Neural progenitor cell (in vitro differentiated cells): ENCODE data around the gene MRPS15. TPM values are rescaled to one million over a fixed set of nuclear protein-coding genes. Genes with fewer than 3 reads are reported as not detected.

ENCODE experiments used
- DNase-seq: peaks from one replicate; pipeline ENCODE4 v3.0.0-alpha.2; 2016; ENCODE audit warnings: low spot score
- H2AFZ ChIP-seq: fragments of 200-600 bp; sonication (generic); replicated peaks from 2 replicates; pipeline ENCODE4 v1.6.1; 2016; ENCODE audit warnings: antibody characterized with exemption
- H3F3A ChIP-seq: fragments of 200-600 bp; sonication (generic); 2 replicates; pipeline ENCODE4 v1.6.1; 2016; ENCODE audit warnings: antibody characterized with exemption, low read depth
- H3K27ac ChIP-seq: fragments of 200-600 bp; sonication (generic); 2 replicates; pipeline ENCODE4 v1.5.1; 2016; ENCODE audit warnings: mild to moderate bottlenecking
- H3K27me3 ChIP-seq: fragments of 200-600 bp; sonication (generic); 2 replicates; pipeline ENCODE4 v1.6.1; 2016; ENCODE audit warnings: mild to moderate bottlenecking, moderate library complexity
- H3K36me3 ChIP-seq: fragments of 200-600 bp; sonication (generic); 2 replicates; pipeline ENCODE4 v1.5.1; 2016
- H3K4me1 ChIP-seq: fragments of 200-600 bp; sonication (generic); 2 replicates; pipeline ENCODE4 v1.6.1; 2016; ENCODE audit warnings: mixed run types
- H3K4me2 ChIP-seq: fragments of 200-600 bp; sonication (generic); 2 replicates; pipeline ENCODE4 v1.6.1; 2016
- H3K4me3 ChIP-seq: fragments of 200-600 bp; sonication (generic); 2 replicates; pipeline ENCODE4 v1.5.1; 2016
- H3K79me2 ChIP-seq: fragments of 200-600 bp; sonication (generic); 2 replicates; pipeline ENCODE4 v1.6.1; 2016; ENCODE audit warnings: low read depth
- H3K9ac ChIP-seq: fragments of 200-600 bp; sonication (generic); 2 replicates; pipeline ENCODE4 v1.6.1; 2016
- H3K9me3 ChIP-seq: fragments of 200-600 bp; sonication (generic); 2 replicates; pipeline ENCODE4 v1.5.1; 2016; ENCODE audit warnings: low read depth
- H4K20me1 ChIP-seq: fragments of 200-600 bp; sonication (generic); 2 replicates; pipeline ENCODE4 v1.6.1; 2016; ENCODE audit warnings: low read depth
- H3K27ac Mint-ChIP-seq: 3 replicates; pipeline ENCODE4 v1.8.0; 2021; ENCODE audit warnings: mixed read lengths
- H3K27me3 Mint-ChIP-seq: 2 replicates; pipeline ENCODE4 v1.8.0; 2022; ENCODE audit warnings: low read depth, mild to moderate bottlenecking, inconsistent platforms, moderate library complexity, mixed read lengths; ENCODE audit not compliant: insufficient read depth
- H3K36me3 Mint-ChIP-seq: 3 replicates; pipeline ENCODE4 v1.8.0; 2021; ENCODE audit warnings: mixed read lengths
- H3K4me1 Mint-ChIP-seq: 3 replicates; pipeline ENCODE4 v1.8.0; 2021; ENCODE audit warnings: mixed read lengths
- H3K4me3 Mint-ChIP-seq: 3 replicates; pipeline ENCODE4 v1.8.0; 2021; ENCODE audit warnings: mild to moderate bottlenecking, moderate library complexity, mixed read lengths
- H3K9me3 Mint-ChIP-seq: 3 replicates; pipeline ENCODE4 v1.8.0; 2020; ENCODE audit warnings: mixed read lengths
- EZH2 ChIP-seq: fragments of 200-600 bp; sonication (generic); IDR thresholded peaks from 2 replicates; pipeline ENCODE4 v1.6.1; 2017; ENCODE audit warnings: antibody characterized with exemption, mild to moderate bottlenecking, moderate library complexity
- EZH2phosphoT487 ChIP-seq: fragments of 200-600 bp; sonication (generic); IDR thresholded peaks from 2 replicates; pipeline ENCODE4 v1.6.1; 2017; ENCODE audit warnings: antibody characterized with exemption
- total RNA-seq: library from RNA; depleted of rRNA; stranded (reverse); fragments of >200 nt; gene quantifications from 2 replicates; pipeline ENCODE4 v1.2.3, GENCODE V29; 2015; ENCODE audit warnings: low replicate concordance
- TF ChIP-seq, protein P1 (sequence below): fragments of 200-600 bp; sonication (generic); IDR thresholded peaks from 2 replicates; pipeline ENCODE4 v1.5.1; 2017; ENCODE audit warnings: antibody characterized with exemption, mild to moderate bottlenecking

Gene MRPS15
- total RNA-seq, 1 donor from 2014 or later: 109 TPM

DNA sequence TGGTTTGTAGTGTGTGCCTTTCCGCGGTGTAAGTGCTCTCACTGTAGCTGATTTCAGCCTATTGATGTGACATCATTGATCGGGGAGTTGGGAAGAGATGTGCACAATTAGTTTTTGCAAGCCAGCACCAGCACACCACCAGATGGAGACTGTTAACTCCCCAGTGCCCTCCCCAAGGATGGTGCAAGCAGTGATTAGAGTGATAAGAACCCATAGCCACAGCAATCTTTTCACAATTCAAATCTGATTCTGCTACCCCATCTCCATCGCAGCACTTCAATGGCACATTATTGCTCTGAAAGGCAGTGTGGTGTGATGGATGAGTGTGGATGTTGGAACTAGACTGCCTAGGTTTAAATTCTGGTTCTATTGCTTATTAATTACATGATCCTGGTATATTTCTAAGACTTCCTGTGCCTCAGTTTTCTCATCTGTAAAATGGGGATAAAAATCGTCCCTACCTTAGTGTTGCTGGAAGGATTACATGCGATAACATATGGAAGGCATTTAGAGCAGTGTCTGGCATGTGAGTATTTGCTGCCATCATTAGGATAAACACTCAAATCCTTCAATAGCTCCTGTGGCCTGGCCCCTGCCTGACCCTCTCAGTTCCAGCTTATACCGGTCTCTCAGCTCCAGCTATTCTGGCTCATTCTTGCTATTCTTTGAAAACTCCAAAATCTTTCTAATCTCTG lies 11.9 kb upstream of the MRPS15 start:
- H3K36me3 Mint-ChIP-seq: no peaks in the 10 kb centered on the region
- no peaks in the 10 kb centered on the region for H3K27me3 ChIP-seq
- no peak overlapping the region for H3K9ac ChIP-seq
- peaks cover 3% of the 10 kb centered on the region for H3K27me3 Mint-ChIP-seq
- H3K36me3 ChIP-seq: no peaks in the 10 kb centered on the region
- H2AFZ ChIP-seq: no peak overlapping the region
- peaks cover 9% of the 10 kb centered on the region for H3K4me1 ChIP-seq
- no peak for DNase-seq
- no peaks in the 10 kb centered on the region for H4K20me1 ChIP-seq
- H3K27ac ChIP-seq: no peak overlapping the region
- no peak overlapping the region for H3K4me2 ChIP-seq
- no peaks in the 10 kb centered on the region for H3K9me3 ChIP-seq
- H3F3A ChIP-seq: no peaks in the 10 kb centered on the region
- H3K27ac Mint-ChIP-seq: peak overlapping the region; percentile 3
- H3K4me1 Mint-ChIP-seq: peaks cover 13% of the 10 kb centered on the region
- no peak overlapping the region for H3K4me3 Mint-ChIP-seq
- H3K4me3 ChIP-seq: no peak overlapping the region
- TF ChIP-seq EZH2 (no peak), EZH2phosphoT487 (no peak)
- TF ChIP-seq, protein P1, sequence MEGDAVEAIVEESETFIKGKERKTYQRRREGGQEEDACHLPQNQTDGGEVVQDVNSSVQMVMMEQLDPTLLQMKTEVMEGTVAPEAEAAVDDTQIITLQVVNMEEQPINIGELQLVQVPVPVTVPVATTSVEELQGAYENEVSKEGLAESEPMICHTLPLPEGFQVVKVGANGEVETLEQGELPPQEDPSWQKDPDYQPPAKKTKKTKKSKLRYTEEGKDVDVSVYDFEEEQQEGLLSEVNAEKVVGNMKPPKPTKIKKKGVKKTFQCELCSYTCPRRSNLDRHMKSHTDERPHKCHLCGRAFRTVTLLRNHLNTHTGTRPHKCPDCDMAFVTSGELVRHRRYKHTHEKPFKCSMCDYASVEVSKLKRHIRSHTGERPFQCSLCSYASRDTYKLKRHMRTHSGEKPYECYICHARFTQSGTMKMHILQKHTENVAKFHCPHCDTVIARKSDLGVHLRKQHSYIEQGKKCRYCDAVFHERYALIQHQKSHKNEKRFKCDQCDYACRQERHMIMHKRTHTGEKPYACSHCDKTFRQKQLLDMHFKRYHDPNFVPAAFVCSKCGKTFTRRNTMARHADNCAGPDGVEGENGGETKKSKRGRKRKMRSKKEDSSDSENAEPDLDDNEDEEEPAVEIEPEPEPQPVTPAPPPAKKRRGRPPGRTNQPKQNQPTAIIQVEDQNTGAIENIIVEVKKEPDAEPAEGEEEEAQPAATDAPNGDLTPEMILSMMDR: no peak
- H3K9me3 Mint-ChIP-seq: no peaks in the 10 kb centered on the region
- H3K79me2 ChIP-seq: no peaks in the 10 kb centered on the region

DNA sequence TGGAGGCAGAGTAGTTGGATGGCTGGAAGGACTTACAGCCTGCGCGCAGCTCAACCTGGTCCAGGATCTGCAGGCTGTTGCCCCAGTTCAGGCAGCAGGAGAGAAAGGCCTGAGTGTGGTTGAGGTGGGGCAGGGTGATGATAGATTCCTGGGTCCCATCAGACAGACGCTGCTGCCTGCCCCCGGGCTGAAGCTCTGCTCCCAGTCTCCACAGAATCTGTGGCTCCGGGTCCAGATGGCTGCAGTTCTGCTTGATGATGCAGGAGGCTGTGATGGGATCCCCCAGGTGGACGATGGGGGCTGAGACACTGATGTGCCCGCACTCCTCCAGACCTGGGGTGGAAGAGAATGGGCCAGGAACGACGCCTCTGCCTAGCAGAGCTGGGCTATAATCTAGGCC lies 11.2 kb upstream of the MRPS15 start:
- Histone ChIP-seq H3K9me3 (no peaks in the 10 kb centered on the region), H3K79me2 (no peaks in the 10 kb centered on the region), H3K27me3 (no peaks in the 10 kb centered on the region), H2AFZ (no peak overlapping the region), H3K4me3 (no peak overlapping the region), H3K27ac (no peak overlapping the region), H3K9ac (no peak overlapping the region), H3K36me3 (no peaks in the 10 kb centered on the region), H3K4me1 (peaks cover 9% of the 10 kb centered on the region), H3K4me2 (no peak overlapping the region), H4K20me1 (no peaks in the 10 kb centered on the region), H3F3A (no peaks in the 10 kb centered on the region)
- Mint-ChIP-seq H3K4me1 (peaks cover 16% of the 10 kb centered on the region), H3K27ac (no peak overlapping the region), H3K27me3 (peaks cover 3% of the 10 kb centered on the region), H3K36me3 (no peaks in the 10 kb centered on the region), H3K4me3 (no peak overlapping the region), H3K9me3 (no peaks in the 10 kb centered on the region)
- no peak for DNase-seq
- TF ChIP-seq EZH2: no peak
- TF ChIP-seq, protein P1: no peak
- no peak for TF ChIP-seq EZH2phosphoT487

DNA sequence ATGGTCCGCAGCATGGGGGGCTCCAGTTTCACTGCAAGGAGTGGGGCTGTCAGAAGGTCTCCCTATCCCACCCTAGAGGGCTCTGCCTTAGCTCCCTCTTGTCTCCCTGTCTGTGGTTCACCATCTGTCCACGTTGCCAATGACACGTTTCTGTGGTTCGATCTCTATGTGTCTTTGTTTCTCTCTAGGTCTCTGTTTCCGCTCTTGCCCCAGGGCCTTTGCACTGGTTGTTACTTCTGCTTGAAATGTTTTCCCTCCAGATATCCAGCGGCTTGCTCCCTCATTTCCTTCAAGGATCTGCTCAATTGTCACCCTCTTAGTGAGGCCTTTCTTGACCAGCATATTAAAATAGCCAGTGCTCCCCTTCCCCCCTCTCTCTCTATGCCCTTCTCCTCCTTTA lies 8.5 kb upstream of the MRPS15 start:
- no peak for TF ChIP-seq EZH2phosphoT487
- no peak for TF ChIP-seq EZH2
- TF ChIP-seq, protein P1: no peak
- Mint-ChIP-seq H3K27ac (peak overlapping the region; percentile 23), H3K36me3 (no peaks in the 10 kb centered on the region), H3K4me1 (peaks cover 16% of the 10 kb centered on the region), H3K27me3 (peaks cover 6% of the 10 kb centered on the region), H3K4me3 (no peak overlapping the region), H3K9me3 (no peaks in the 10 kb centered on the region)
- Histone ChIP-seq H3K27ac (no peak overlapping the region), H3K4me3 (no peak overlapping the region), H2AFZ (no peak overlapping the region), H3K27me3 (no peaks in the 10 kb centered on the region), H4K20me1 (no peaks in the 10 kb centered on the region), H3K4me2 (no peak overlapping the region), H3K79me2 (no peaks in the 10 kb centered on the region), H3K9ac (no peak overlapping the region), H3F3A (no peaks in the 10 kb centered on the region), H3K36me3 (no peaks in the 10 kb centered on the region), H3K9me3 (no peaks in the 10 kb centered on the region), H3K4me1 (peaks cover 9% of the 10 kb centered on the region)
- DNase-seq: no peak
